Measurements from ENCODE around the gene ZNF573. TPM values are rescaled to one million over a fixed set of nuclear protein-coding genes. Genes with fewer than 3 reads are reported as not detected.

The ZNF573 gene
- total RNA-seq, 1 donor from 2014 or later: 9.7 TPM

- no peak for TF ChIP-seq CTCF (IDR thresholded peaks at IDR 0.05)
- no peak overlapping the region for H3K4me3 Mint-ChIP-seq (ENCODE audit: unreplicated experiment)
- H3K36me3 Mint-ChIP-seq (ENCODE audit: low read depth): peaks cover 70% of the 10 kb centered on the region
- no peaks in the 10 kb centered on the region for H3K27me3 Mint-ChIP-seq (ENCODE audit: low read depth)
- H3K9me3 Mint-ChIP-seq (ENCODE audit: low read depth): peaks cover 78% of the 10 kb centered on the region
- no peaks in the 10 kb centered on the region for H3K4me1 Mint-ChIP-seq (ENCODE audit: low read depth)
- DNase-seq (ENCODE audit: low spot score): no peak
- H3K27ac Mint-ChIP-seq (ENCODE audit: unreplicated experiment): no peak overlapping the region
Measured at GRCh38 chr19:37738371-37738770, 41.0 kb downstream of the ZNF573 start.

GRCh38 chr19:37725181-37725580 lies 54.2 kb downstream of the ZNF573 start:
- Mint-ChIP-seq H3K36me3 (ENCODE audit: low read depth) (peaks cover 1% of the 10 kb centered on the region), H3K4me3 (ENCODE audit: unreplicated experiment) (no peak overlapping the region), H3K4me1 (ENCODE audit: low read depth) (no peaks in the 10 kb centered on the region), H3K9me3 (ENCODE audit: low read depth) (peaks cover 2% of the 10 kb centered on the region), H3K27me3 (ENCODE audit: low read depth) (no peaks in the 10 kb centered on the region), H3K27ac (ENCODE audit: unreplicated experiment) (no peak overlapping the region)
- DNase-seq (ENCODE audit: low spot score): no peak
- TF ChIP-seq CTCF (IDR thresholded peaks at IDR 0.05): no peak

- Mint-ChIP-seq H3K4me1 (ENCODE audit: low read depth) (peaks cover 14% of the 10 kb centered on the region), H3K9me3 (ENCODE audit: low read depth) (peaks cover 2% of the 10 kb centered on the region), H3K36me3 (ENCODE audit: low read depth) (peaks cover 2% of the 10 kb centered on the region)
Measured at GRCh38 chr19:37719927-37720265, 59.5 kb downstream of the ZNF573 start.

GRCh38 chr19:37719111-37719926 lies 60.1 kb downstream of the ZNF573 start, which contains the start of gene ZNF607:
Gene ZNF607 (minus strand): TSS chr19:37719761. CDS start chr19:37711618, 8,143 bp downstream.
- Mint-ChIP-seq H3K27me3 (ENCODE audit: low read depth) (no peaks in the 10 kb centered on the region), H3K9me3 (ENCODE audit: low read depth) (peaks cover 2% of the 10 kb centered on the region), H3K36me3 (ENCODE audit: low read depth) (peaks cover 4% of the 10 kb centered on the region), H3K4me1 (ENCODE audit: low read depth) (peaks cover 14% of the 10 kb centered on the region), H3K4me3 (ENCODE audit: unreplicated experiment) (peak within 1 kb of the TSS; percentile 92), H3K27ac (ENCODE audit: unreplicated experiment) (peak within 1 kb of the TSS; percentile 77)
- peak; percentile 84 for TF ChIP-seq CTCF (IDR thresholded peaks at IDR 0.05)
- DNase-seq (ENCODE audit: low spot score): peak; percentile 97

More at GRCh38 chr19:37719927-37720265, 59.5 kb downstream of the ZNF573 start:
- no peaks in the 10 kb centered on the region for H3K27me3 Mint-ChIP-seq (ENCODE audit: low read depth)
- H3K27ac Mint-ChIP-seq (ENCODE audit: unreplicated experiment): peak overlapping the region; percentile 74
- no peak for DNase-seq (ENCODE audit: low spot score)
- H3K4me3 Mint-ChIP-seq (ENCODE audit: unreplicated experiment): peak overlapping the region; percentile 92
- TF ChIP-seq CTCF (IDR thresholded peaks at IDR 0.05): peak; percentile 67

- Mint-ChIP-seq H3K4me3 (ENCODE audit: unreplicated experiment) (peak overlapping the region; percentile 92), H3K9me3 (ENCODE audit: low read depth) (no peaks in the 10 kb centered on the region), H3K36me3 (ENCODE audit: low read depth) (peaks cover 4% of the 10 kb centered on the region), H3K27me3 (ENCODE audit: low read depth) (no peaks in the 10 kb centered on the region), H3K27ac (ENCODE audit: unreplicated experiment) (peak overlapping the region; percentile 62), H3K4me1 (ENCODE audit: low read depth) (peaks cover 14% of the 10 kb centered on the region)
- TF ChIP-seq CTCF (IDR thresholded peaks at IDR 0.05): no peak
- no peak for DNase-seq (ENCODE audit: low spot score)
Measured at GRCh38 chr19:37718304-37718703, 61.1 kb downstream of the ZNF573 start.
